ENCODE measurements around the gene ADAMTSL5. TPM values are rescaled to one million over a fixed set of nuclear protein-coding genes. Genes with fewer than 3 reads are reported as not detected.

The ADAMTSL5 gene
- total RNA-seq, 1 experiment from 2014 or later = 20.6 TPM

DNA sequence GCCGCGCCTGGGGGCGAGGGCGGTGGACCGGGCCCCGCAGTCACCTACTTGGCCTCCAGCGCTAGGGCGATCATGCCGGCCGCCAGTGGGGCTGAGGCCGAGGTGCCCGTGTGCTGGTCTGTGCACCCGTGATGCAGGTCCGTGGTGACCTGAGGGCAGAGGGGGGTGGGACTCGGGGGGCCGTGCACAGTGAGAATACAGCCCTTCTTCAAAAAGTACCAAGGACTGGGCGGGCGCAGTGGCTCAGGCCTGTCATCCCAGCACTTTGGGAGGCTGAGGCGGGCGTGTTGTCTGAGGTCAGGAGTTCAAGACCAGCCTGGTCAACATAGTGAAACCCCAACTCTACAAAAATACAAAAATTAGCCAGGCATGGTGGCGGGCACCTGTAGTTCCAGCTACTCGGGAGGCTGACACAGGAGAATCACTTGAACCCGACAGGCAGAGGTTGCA, 28.8 kb downstream of the ADAMTSL5 start:
- BruUV-seq (replicated peaks) = no TSS peak
- TF ChIP-seq, protein P1, sequence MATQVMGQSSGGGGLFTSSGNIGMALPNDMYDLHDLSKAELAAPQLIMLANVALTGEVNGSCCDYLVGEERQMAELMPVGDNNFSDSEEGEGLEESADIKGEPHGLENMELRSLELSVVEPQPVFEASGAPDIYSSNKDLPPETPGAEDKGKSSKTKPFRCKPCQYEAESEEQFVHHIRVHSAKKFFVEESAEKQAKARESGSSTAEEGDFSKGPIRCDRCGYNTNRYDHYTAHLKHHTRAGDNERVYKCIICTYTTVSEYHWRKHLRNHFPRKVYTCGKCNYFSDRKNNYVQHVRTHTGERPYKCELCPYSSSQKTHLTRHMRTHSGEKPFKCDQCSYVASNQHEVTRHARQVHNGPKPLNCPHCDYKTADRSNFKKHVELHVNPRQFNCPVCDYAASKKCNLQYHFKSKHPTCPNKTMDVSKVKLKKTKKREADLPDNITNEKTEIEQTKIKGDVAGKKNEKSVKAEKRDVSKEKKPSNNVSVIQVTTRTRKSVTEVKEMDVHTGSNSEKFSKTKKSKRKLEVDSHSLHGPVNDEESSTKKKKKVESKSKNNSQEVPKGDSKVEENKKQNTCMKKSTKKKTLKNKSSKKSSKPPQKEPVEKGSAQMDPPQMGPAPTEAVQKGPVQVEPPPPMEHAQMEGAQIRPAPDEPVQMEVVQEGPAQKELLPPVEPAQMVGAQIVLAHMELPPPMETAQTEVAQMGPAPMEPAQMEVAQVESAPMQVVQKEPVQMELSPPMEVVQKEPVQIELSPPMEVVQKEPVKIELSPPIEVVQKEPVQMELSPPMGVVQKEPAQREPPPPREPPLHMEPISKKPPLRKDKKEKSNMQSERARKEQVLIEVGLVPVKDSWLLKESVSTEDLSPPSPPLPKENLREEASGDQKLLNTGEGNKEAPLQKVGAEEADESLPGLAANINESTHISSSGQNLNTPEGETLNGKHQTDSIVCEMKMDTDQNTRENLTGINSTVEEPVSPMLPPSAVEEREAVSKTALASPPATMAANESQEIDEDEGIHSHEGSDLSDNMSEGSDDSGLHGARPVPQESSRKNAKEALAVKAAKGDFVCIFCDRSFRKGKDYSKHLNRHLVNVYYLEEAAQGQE (IDR thresholded peaks at IDR 0.05; ENCODE audit: insufficient read depth in 1 of 2, low read depth in 2 of 2, low read length in 1 of 2) = no peak
- no peak for TF ChIP-seq TCF7L2 (IDR thresholded peaks at IDR 0.05; ENCODE audit: low read depth, low read length)
- TF ChIP-seq POLR2AphosphoS5 (IDR thresholded peaks at IDR 0.05; ENCODE audit: low read depth, low read length) = no peak
- TF ChIP-seq SIN3A (IDR thresholded peaks at IDR 0.05; ENCODE audit: borderline replicate concordance, insufficient read depth, low read depth, low read length) = no peak
- TF ChIP-seq, protein P2, sequence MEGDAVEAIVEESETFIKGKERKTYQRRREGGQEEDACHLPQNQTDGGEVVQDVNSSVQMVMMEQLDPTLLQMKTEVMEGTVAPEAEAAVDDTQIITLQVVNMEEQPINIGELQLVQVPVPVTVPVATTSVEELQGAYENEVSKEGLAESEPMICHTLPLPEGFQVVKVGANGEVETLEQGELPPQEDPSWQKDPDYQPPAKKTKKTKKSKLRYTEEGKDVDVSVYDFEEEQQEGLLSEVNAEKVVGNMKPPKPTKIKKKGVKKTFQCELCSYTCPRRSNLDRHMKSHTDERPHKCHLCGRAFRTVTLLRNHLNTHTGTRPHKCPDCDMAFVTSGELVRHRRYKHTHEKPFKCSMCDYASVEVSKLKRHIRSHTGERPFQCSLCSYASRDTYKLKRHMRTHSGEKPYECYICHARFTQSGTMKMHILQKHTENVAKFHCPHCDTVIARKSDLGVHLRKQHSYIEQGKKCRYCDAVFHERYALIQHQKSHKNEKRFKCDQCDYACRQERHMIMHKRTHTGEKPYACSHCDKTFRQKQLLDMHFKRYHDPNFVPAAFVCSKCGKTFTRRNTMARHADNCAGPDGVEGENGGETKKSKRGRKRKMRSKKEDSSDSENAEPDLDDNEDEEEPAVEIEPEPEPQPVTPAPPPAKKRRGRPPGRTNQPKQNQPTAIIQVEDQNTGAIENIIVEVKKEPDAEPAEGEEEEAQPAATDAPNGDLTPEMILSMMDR (IDR thresholded peaks at IDR 0.05) = no peak
- Histone ChIP-seq H3K4me3 (ENCODE audit: low read depth in 2 of 2, low read length in 2 of 2) (no peak overlapping the region), H3K36me3 (ENCODE audit: control insufficient read depth, insufficient read depth, low read length) (no peaks in the 10 kb centered on the region), H3K27ac (ENCODE audit: low read length) (no peak overlapping the region), H3K4me1 (ENCODE audit: control insufficient read depth, insufficient read depth, low read length) (no peaks in the 10 kb centered on the region), H3K9me3 (ENCODE audit: control insufficient read depth, insufficient read depth, low read depth, low read length) (no peaks in the 10 kb centered on the region), H3K27me3 (ENCODE audit: control insufficient read depth, insufficient read depth, low read length) (no peaks in the 10 kb centered on the region)
- POLR2A ChIA-PET = no interaction called here
- CTCF ChIA-PET = no interaction called here
- intact Hi-C loops (cut with micrococcal nuclease; ENCODE audit: unreplicated experiment) = no loop called here
- DNase-seq (ENCODE audit: low read depth, low spot score) (no peak), ATAC-seq (no peak)
- in situ Hi-C loops (cut with HindIII; ENCODE audit: low pct_unique_long_range_greater_than_20kb, low sequenced_read_pairs) = no loop called here

DNA sequence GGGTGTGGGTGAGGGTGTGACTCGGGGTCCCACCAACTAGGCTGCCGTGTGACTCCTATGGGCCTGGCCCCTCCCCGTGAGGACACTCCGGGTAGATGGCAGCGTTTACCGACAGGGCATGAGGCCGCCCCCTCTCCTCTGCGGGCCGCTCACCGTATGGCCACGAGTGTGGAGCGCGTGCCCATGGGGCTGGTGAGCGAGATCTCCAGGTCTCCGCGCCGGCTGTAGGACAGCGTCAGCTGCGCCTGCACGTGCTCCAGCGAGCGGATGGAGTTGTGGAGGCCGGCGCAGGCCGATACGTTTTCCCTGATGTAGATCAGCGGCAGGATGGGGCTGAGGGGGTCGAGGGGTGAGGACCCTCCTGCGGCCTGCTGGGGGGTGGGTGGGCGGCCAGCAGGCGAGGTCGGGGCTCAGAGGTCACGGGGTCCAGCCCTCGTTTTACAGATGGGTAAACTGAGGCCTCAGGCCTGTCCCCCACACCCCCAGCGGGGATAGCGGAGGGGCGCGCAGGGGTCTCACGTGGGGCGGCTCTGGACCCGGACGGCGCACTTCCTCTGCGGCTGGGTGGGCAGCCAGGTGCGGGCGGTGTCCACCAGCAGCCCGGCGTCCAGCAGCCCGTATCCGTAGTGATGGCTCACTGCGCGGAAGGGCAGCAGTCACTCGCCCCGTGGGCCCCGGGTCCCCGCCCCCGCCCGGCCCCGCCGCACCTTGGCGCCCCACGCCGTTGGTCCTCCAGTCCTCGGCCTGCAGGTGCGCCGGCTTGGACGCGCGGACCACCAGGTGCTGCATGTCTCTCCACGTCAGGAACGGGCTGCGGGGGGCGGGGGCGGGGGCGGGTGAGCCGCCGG, 29.5 kb downstream of the ADAMTSL5 start:
- Histone ChIP-seq H3K4me3 (ENCODE audit: low read depth in 2 of 2, low read length in 2 of 2) (no peak overlapping the region), H3K27ac (ENCODE audit: low read length) (no peak overlapping the region), H3K4me1 (ENCODE audit: control insufficient read depth, insufficient read depth, low read length) (no peaks in the 10 kb centered on the region), H3K36me3 (ENCODE audit: control insufficient read depth, insufficient read depth, low read length) (no peaks in the 10 kb centered on the region; the same call in 1 of the 2 replicates), H3K9me3 (ENCODE audit: control insufficient read depth, insufficient read depth, low read depth, low read length) (no peaks in the 10 kb centered on the region), H3K27me3 (ENCODE audit: control insufficient read depth, insufficient read depth, low read length) (no peaks in the 10 kb centered on the region)
- DNase-seq (ENCODE audit: low read depth, low spot score) (no peak), ATAC-seq (no peak)
- TF ChIP-seq TCF7L2 (IDR thresholded peaks at IDR 0.05; ENCODE audit: low read depth, low read length) = no peak
- intact Hi-C loops (cut with micrococcal nuclease; ENCODE audit: unreplicated experiment) (no loop called here), in situ Hi-C loops (cut with HindIII; ENCODE audit: low pct_unique_long_range_greater_than_20kb, low sequenced_read_pairs) (no loop called here)
- BruUV-seq (replicated peaks) = no TSS peak
- CTCF ChIA-PET = no interaction called here
- POLR2A ChIA-PET = no interaction called here

Data from Panc1 (cell line).